Upper lobe of left lung (tissue), 4 donors: ENCODE measurements around the gene PLEKHH3.

Source experiments
- CTCF ChIP-seq, 6 experiments: fragments of 450-650 bp in 4 of 6; fragments of 200-600 bp in 2 of 6; sonication (generic) in 2 of 6; IDR thresholded peaks; one replicate each; pipeline ENCODE4 v1.5.1; 2016 to 2019; ENCODE audit warnings: antibody characterized with exemption in 6 of 6
- POLR2AphosphoS5 ChIP-seq, 2 donors: sonication (generic); formaldehyde crosslinking; IDR thresholded peaks; one replicate each; pipeline ENCODE4 v1.5.1; 2017; ENCODE audit warnings: antibody characterized with exemption in 2 of 2

DNA sequence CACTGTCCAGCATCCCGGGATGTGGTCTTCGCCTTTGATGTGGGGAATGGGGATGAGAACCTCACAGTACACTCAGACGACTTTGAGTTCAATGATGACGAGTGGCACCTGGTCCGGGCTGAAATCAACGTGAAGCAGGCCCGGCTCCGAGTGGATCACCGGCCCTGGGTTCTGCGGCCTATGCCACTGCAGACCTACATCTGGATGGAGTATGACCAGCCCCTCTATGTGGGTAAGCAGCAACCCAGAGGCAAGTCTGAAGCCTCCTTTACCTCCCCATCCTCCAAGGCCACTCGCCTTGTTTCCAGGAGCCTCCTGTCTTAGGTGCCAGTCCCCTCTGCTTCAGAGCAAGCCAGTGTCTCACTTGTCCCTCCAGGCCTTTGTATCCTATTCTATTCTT, 15.7 kb upstream of the PLEKHH3 start:
- no peak for TF ChIP-seq CTCF (IDR thresholded peaks at IDR 0.05)
- TF ChIP-seq POLR2AphosphoS5 (IDR thresholded peaks at IDR 0.05) = no peak
